Dedifferentiated amniotic fluid mesenchymal stem cell (primary cell): ENCODE results near the gene TWIST2.

Source experiments
- DNase-seq: peaks from one replicate; pipeline ENCODE4 v3.0.0-alpha.2; 2016; ENCODE audit errors: extremely low spot score

The TWIST2 gene

GRCh38 chr2:238919307-238919706 lies 71.4 kb downstream of the TWIST2 start:
- DNase-seq: no peak

DNA sequence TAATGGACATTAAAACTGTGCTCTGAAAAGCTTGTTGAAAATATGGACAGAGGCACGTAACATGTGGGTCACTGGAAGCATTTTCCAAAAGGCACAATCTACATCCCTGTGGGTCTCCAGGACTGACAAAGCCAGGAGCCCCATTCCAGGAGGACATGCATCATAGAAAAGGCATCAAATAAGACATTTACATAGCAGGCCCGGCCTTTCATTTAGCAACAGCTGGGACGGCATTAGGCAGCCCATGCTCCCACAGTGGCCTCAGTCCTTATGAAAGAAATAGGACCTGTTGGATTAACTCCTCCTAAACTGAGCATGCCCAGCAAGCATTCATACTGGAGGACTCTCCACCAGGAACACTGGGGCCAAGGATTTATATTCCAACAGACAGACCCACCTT lies 72.2 kb downstream of the TWIST2 start:
- no peak for DNase-seq

DNA sequence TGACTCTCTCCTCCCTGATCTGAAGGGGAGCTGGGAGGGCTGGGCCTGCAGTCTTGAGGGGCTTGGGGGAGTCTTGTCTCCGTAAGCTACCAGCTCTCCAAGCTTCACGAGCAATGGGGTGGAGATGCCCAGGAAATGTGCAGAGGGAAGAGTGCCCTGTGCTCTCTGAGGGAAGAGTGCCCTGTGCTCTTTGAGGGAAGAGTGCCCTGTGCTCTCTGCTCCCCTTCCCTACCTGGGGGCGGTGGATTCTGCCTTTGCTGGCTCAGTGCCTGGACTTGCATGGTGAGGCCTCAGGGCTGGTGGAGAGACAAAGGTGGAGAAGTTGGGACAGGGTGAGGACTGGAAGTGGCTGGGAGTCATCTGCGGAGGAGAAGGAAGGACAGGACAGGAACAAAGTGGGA lies 72.7 kb downstream of the TWIST2 start:
- no peak for DNase-seq

GRCh38 chr2:238921259-238921658 lies 73.4 kb downstream of the TWIST2 start:
- no peak for DNase-seq

GRCh38 chr2:238921681-238922319 lies 73.9 kb downstream of the TWIST2 start:
- no peak for DNase-seq

DNA sequence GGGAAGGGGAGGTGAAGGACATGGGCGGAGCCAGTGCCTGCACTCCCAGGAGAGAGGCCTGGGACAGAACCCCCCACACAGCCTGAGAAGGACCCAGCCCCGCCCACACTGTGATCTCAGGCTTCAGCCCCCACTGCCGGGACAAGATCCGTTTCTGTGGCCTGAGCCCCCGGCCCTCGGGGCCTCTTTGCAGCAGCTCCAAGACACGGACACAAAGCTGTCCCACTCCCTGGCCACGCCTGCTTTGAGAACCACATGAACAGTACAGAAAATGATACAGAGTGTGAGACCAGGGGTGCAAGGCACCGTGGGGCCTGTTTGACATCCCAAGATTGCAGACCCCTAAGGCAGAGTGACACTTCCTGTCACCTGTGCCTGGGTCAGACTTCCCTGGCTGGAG lies 74.5 kb downstream of the TWIST2 start:
- DNase-seq: no peak

DNA sequence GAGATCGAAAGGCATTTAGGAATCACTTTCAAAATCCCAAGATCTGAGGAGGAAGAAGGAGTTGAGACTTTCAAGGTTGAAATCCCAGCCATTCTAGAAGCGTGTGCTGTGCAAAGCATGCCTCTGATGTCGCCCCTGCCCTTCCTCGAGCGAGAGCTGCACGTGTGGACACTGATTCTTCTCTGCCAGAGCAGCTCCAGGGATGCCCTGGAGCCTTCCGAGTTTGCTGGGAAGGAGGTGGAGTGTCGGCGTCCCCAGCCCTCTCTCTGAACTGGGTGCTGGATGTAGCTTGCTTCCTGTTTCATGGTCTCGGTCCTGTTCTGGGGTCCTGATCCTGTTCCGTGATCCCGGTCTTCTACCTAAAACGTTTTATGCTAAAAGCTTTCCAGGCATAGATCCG lies 76.1 kb downstream of the TWIST2 start:
- DNase-seq: no peak

DNA sequence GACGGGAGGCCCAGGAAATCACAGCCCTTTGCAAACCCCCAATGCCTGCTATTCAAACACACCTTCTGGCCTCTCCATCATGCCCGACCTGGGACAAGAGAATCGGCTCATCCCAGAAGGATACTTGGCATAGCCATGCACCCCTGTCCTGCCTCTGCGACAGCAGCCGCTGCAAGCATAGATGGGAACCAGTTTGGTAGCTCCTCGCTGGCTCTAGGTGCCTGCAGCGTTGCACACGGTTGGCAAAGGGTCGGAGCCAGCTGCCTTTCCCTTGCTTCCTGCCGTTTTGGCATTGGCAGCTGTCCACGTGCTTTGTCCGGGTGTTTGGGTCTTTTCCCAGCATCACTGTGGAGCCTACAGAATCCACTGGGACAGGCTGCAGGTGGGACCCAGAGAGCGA lies 76.9 kb downstream of the TWIST2 start:
- no peak for DNase-seq

GRCh38 chr2:238925281-238925680 lies 77.4 kb downstream of the TWIST2 start:
- no peak for DNase-seq

DNA sequence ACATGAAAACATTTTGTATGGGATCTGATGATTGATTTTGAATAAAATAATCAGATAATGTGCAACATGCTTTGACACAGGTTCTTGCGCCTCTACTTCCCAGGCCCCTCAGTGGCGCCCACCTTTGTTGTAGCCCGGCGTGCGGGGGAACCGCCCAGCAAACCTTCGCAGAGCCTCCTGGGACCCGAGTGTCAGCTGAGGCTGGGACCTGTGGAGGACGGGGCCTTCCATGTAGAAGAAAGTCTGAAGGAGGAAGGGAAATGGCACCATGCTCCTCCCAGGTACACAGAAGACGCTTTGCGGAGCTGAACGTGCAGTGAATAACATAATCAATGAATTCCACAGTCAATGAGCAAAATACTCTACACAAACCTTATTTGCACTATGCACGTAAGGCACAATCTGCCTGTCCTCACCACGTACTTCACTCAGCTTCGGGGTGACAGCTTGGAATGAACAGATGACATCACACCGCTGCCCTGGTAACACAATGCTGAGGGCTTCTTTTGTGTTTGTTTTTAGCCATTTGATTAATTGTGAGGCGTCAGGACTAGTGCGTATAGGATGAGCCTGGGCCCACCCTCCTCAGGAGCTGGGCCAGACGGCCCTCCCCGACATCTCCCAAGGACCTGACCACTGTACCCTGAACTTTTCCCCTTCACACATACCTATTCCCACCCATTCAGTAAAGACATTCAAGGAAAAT lies 78.1 kb downstream of the TWIST2 start:
- no peak for DNase-seq

DNA sequence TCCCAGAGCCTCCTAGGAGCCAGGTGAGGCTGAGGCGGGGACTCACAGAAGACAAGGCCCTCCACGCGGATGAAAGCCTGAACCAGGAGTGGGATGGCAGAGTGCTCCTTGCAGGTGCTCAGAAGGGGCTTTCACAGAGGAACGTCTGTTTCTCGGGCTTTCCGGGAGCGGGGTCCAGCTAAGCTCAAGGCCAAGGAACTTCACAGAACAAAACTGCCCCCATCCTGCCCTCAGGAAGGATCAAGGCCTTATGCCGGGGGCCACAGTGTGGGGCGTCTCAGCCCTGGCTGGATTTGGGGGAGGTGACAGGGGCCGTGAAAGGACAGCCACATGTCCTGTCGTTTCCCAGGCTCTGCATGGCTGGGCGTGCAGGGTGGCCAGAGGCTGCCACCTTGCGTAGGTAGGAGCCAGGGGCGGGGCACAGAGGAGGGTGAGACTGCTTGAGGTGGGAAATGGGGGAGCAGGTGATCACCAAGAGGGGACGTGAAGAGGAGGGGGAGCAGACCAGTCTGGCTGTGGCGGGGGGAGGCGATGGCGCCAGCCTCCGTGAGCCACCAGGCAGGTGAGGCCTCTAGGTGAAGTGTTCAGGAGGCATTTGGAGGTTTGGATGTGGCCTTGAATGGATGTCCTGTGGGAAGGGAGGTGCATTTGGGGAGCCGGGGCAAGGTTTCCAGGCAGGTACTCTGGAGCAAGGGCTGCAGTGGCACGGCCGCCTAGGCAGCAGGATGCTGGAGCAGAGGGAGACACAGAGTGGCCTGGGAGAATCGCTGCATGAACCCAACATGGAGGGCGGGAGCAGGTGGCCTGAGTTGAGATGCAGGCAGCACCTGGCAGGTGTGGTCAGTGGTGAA lies 79.1 kb downstream of the TWIST2 start:
- no peak for DNase-seq

GRCh38 chr2:238927746-238928519 lies 80.0 kb downstream of the TWIST2 start:
- DNase-seq: no peak

DNA sequence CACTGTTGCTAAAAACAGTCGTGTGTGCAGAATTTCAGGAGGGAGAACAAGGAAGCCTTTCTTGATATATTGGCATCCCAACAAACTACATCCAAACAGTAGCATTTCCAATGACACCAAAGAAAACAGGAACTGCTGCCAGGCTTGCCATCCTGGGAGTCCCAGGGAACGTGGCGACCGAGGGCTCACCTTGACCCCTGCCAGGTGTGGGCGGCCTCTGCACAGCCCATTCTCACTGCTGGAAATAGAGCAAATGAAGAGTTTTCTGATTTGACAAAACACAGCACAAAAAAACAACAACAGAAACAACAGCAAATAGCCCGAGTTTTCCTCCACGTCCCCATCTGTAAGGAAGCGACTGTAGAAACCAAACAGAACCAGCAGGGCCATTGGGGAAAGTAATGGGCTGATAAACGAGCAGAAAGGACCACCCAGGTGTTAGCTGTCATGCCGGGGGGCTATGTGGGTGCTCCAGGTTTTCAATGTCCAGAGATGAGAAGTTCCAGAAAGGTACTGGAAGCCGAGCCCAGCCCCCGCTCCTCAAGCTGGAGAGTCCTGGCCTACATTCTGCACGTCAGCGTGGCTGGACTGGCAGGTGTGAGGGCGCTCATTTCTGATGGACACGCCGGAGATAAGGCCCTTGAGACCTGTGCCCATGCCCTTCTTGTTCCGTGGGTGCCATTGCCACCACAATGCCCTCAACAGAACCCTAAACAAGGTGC lies 80.8 kb downstream of the TWIST2 start:
- no peak for DNase-seq

- no peak for DNase-seq
These were observed 81.6 kb downstream of the TWIST2 start for GRCh38 chr2:238929242-238930081.

- DNase-seq: no peak
These were observed 82.3 kb downstream of the TWIST2 start for GRCh38 chr2:238930216-238930615.

GRCh38 chr2:238936162-238937052 lies 88.5 kb downstream of the TWIST2 start:
- no peak for DNase-seq

DNA sequence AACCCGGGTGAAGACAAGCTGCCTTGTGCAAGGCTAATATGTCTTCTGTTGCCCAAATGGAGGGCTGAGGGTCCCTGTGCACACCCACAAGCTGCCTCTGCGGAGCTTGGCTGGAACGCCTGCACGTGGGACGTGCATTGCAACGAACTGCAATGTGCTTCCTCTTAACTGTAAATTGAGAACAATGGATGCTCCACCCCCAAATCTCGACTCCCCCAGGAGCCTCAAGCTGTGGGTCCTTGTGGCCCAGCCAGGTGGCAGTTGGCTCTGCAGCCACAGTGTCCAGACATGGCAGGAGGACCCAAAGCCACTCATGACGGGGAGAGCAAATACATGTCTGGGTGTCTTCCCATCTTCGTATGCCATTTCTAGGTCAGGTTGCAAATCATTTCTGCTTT lies 90.1 kb downstream of the TWIST2 start:
- no peak for DNase-seq

- DNase-seq: no peak
These were observed 90.6 kb downstream of the TWIST2 start for GRCh38 chr2:238938401-238939055.

DNA sequence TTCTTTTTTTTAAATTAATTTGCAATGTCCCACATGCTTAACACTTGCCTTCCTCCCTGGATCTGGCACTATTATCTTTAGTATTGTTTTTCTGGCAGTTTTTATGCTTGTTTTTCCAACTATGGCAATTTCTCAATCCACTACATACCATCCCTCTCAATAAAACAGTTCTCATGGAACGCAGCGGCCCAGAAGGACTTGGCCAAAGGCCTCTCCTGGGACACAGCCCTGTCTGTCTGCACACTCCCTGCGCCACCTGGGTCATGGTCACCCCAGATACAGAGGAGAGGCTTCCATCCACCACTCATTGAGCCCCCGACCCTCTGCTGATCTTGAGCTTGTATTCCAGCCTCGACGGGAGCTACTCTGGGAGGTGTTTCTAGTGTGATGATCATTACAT lies 91.2 kb downstream of the TWIST2 start:
- DNase-seq: no peak
